Measurements from ENCODE around the gene AADACL4.

AADACL4 gene

GRCh38 chr1:12613180-12613579 is 30.7 kb upstream of the AADACL4 start:
- WGBS: 94% methylated on average over 4 of the region's 4 CpGs
- Histone ChIP-seq H3K36me3 (ENCODE audit: insufficient read depth, low read length) (peaks cover 8% of the 10 kb centered on the region; the same call in 1 of the 2 replicates), H3K9me3 (ENCODE audit: insufficient read depth, low read depth, low read length) (no peaks in the 10 kb centered on the region), H3K9ac (ENCODE audit: low read depth, low read length) (no peak overlapping the region), H3K27me3 (ENCODE audit: insufficient read depth, low read length) (peaks cover 9% of the 10 kb centered on the region; the same call in 1 of the 2 replicates), H3K4me1 (ENCODE audit: insufficient read depth, low read length) (peaks cover 17% of the 10 kb centered on the region), H3K27ac (ENCODE audit: low read depth, low read length) (no peak overlapping the region), H3K4me3 (ENCODE audit: low read length) (no peak overlapping the region)

GRCh38 chr1:12614402-12615158 is 29.3 kb upstream of the AADACL4 start:
- Histone ChIP-seq H3K9ac (ENCODE audit: low read depth, low read length) (no peak overlapping the region), H3K4me3 (ENCODE audit: low read length) (peak overlapping the region; percentile 93), H3K4me1 (ENCODE audit: insufficient read depth, low read length) (peaks cover 17% of the 10 kb centered on the region), H3K9me3 (ENCODE audit: insufficient read depth, low read depth, low read length) (no peaks in the 10 kb centered on the region), H3K36me3 (ENCODE audit: insufficient read depth, low read length) (peaks cover 8% of the 10 kb centered on the region; the same call in 1 of the 2 replicates), H3K27ac (ENCODE audit: low read depth, low read length) (no peak overlapping the region), H3K27me3 (ENCODE audit: insufficient read depth, low read length) (peaks cover 9% of the 10 kb centered on the region; the same call in 1 of the 2 replicates)
- WGBS: 89% methylated on average over 7 of the region's 7 CpGs

GRCh38 chr1:12615159-12615864 is 28.6 kb upstream of the AADACL4 start:
- H3K9me3 ChIP-seq (ENCODE audit: insufficient read depth, low read depth, low read length): no peaks in the 10 kb centered on the region
- H3K4me3 ChIP-seq (ENCODE audit: low read length): peak overlapping the region; percentile 93
- peaks cover 17% of the 10 kb centered on the region for H3K4me1 ChIP-seq (ENCODE audit: insufficient read depth, low read length)
- H3K36me3 ChIP-seq (ENCODE audit: insufficient read depth, low read length): peaks cover 8% of the 10 kb centered on the region; the same call in 1 of the 2 replicates
- 14% methylated on average over 10 of the region's 12 CpGs for WGBS
- peak overlapping the region; percentile 67; the same call in 1 of the 2 replicates for H3K27ac ChIP-seq (ENCODE audit: low read depth, low read length)
- peak overlapping the region; percentile 27; the same call in 1 of the 2 replicates for H3K9ac ChIP-seq (ENCODE audit: low read depth, low read length)
- peaks cover 9% of the 10 kb centered on the region; the same call in 1 of the 2 replicates for H3K27me3 ChIP-seq (ENCODE audit: insufficient read depth, low read length)

GRCh38 chr1:12615865-12616708 is 27.8 kb upstream of the AADACL4 start:
- under 1% methylated on average over 17 of the region's 17 CpGs for WGBS
- H3K36me3 ChIP-seq (ENCODE audit: insufficient read depth, low read length): peaks cover 8% of the 10 kb centered on the region; the same call in 1 of the 2 replicates
- H3K9ac ChIP-seq (ENCODE audit: low read depth, low read length): peak overlapping the region; percentile 66; the same call in 1 of the 2 replicates
- H3K4me3 ChIP-seq (ENCODE audit: low read length): peak overlapping the region; percentile 93
- H3K27ac ChIP-seq (ENCODE audit: low read depth, low read length): peak overlapping the region; percentile 97; the same call in 1 of the 2 replicates
- peaks cover 9% of the 10 kb centered on the region; the same call in 1 of the 2 replicates for H3K27me3 ChIP-seq (ENCODE audit: insufficient read depth, low read length)
- no peaks in the 10 kb centered on the region for H3K9me3 ChIP-seq (ENCODE audit: insufficient read depth, low read depth, low read length)
- peaks cover 17% of the 10 kb centered on the region for H3K4me1 ChIP-seq (ENCODE audit: insufficient read depth, low read length)

GRCh38 chr1:12616709-12617373 is 27.0 kb upstream of the AADACL4 start:
- Histone ChIP-seq H3K4me1 (ENCODE audit: insufficient read depth, low read length) (peaks cover 17% of the 10 kb centered on the region), H3K36me3 (ENCODE audit: insufficient read depth, low read length) (peaks cover 8% of the 10 kb centered on the region; the same call in 1 of the 2 replicates), H3K4me3 (ENCODE audit: low read length) (peak overlapping the region; percentile 93), H3K27ac (ENCODE audit: low read depth, low read length) (peak overlapping the region; percentile 97; the same call in 1 of the 2 replicates), H3K9me3 (ENCODE audit: insufficient read depth, low read depth, low read length) (no peaks in the 10 kb centered on the region), H3K9ac (ENCODE audit: low read depth, low read length) (peak overlapping the region; percentile 66), H3K27me3 (ENCODE audit: insufficient read depth, low read length) (peaks cover 9% of the 10 kb centered on the region; the same call in 1 of the 2 replicates)
- WGBS: under 1% methylated on average over 53 of the region's 53 CpGs

GRCh38 chr1:12617511-12617900 is 26.4 kb upstream of the AADACL4 start:
- peaks cover 14% of the 10 kb centered on the region for H3K4me1 ChIP-seq (ENCODE audit: insufficient read depth, low read length)
- H3K36me3 ChIP-seq (ENCODE audit: insufficient read depth, low read length): peaks cover 1% of the 10 kb centered on the region; the same call in 1 of the 2 replicates
- H3K9me3 ChIP-seq (ENCODE audit: insufficient read depth, low read depth, low read length): no peaks in the 10 kb centered on the region
- H3K27me3 ChIP-seq (ENCODE audit: insufficient read depth, low read length): peaks cover 9% of the 10 kb centered on the region; the same call in 1 of the 2 replicates
- H3K4me3 ChIP-seq (ENCODE audit: low read length): peak overlapping the region; percentile 93
- H3K9ac ChIP-seq (ENCODE audit: low read depth, low read length): peak overlapping the region; percentile 66
- 1% methylated on average over 5 of the region's 13 CpGs for WGBS
- H3K27ac ChIP-seq (ENCODE audit: low read depth, low read length): peak overlapping the region; percentile 97; the same call in 1 of the 2 replicates

GRCh38 chr1:12617901-12618660 is 25.8 kb upstream of the AADACL4 start, which contains the start of gene DHRS3:
Gene DHRS3 (minus strand): TSS chr1:12618210. CDS start chr1:12617348, 862 bp downstream.
- Histone ChIP-seq H3K36me3 (ENCODE audit: insufficient read depth, low read length) (no peaks in the 10 kb centered on the region), H3K4me1 (ENCODE audit: insufficient read depth, low read length) (peaks cover 14% of the 10 kb centered on the region), H3K9me3 (ENCODE audit: insufficient read depth, low read depth, low read length) (no peaks in the 10 kb centered on the region), H3K9ac (ENCODE audit: low read depth, low read length) (peak within 1 kb of the TSS; percentile 66), H3K4me3 (ENCODE audit: low read length) (peak within 1 kb of the TSS; percentile 93), H3K27ac (ENCODE audit: low read depth, low read length) (peak within 1 kb of the TSS; percentile 97), H3K27me3 (ENCODE audit: insufficient read depth, low read length) (peaks cover 9% of the 10 kb centered on the region; the same call in 1 of the 2 replicates)
- under 1% methylated on average over 69 of the region's 69 CpGs for WGBS

GRCh38 chr1:12618661-12618964 is 25.3 kb upstream of the AADACL4 start:
- WGBS: 0% methylated on average over 6 of the region's 6 CpGs
- Histone ChIP-seq H3K36me3 (ENCODE audit: insufficient read depth, low read length) (no peaks in the 10 kb centered on the region), H3K27ac (ENCODE audit: low read depth, low read length) (peak overlapping the region; percentile 97), H3K9ac (ENCODE audit: low read depth, low read length) (peak overlapping the region; percentile 66), H3K9me3 (ENCODE audit: insufficient read depth, low read depth, low read length) (no peaks in the 10 kb centered on the region), H3K4me1 (ENCODE audit: insufficient read depth, low read length) (peaks cover 14% of the 10 kb centered on the region), H3K4me3 (ENCODE audit: low read length) (peak overlapping the region; percentile 93), H3K27me3 (ENCODE audit: insufficient read depth, low read length) (peaks cover 7% of the 10 kb centered on the region; the same call in 1 of the 2 replicates)

GRCh38 chr1:12618965-12619791 is 24.7 kb upstream of the AADACL4 start:
- WGBS: 1% methylated on average over 27 of the region's 30 CpGs
- peak overlapping the region; percentile 66 for H3K9ac ChIP-seq (ENCODE audit: low read depth, low read length)
- H3K27me3 ChIP-seq (ENCODE audit: insufficient read depth, low read length): peaks cover 7% of the 10 kb centered on the region; the same call in 1 of the 2 replicates
- H3K27ac ChIP-seq (ENCODE audit: low read depth, low read length): peak overlapping the region; percentile 97; the same call in 1 of the 2 replicates
- peaks cover 14% of the 10 kb centered on the region for H3K4me1 ChIP-seq (ENCODE audit: insufficient read depth, low read length)
- peak overlapping the region; percentile 93 for H3K4me3 ChIP-seq (ENCODE audit: low read length)
- no peaks in the 10 kb centered on the region for H3K36me3 ChIP-seq (ENCODE audit: insufficient read depth, low read length)
- no peaks in the 10 kb centered on the region for H3K9me3 ChIP-seq (ENCODE audit: insufficient read depth, low read depth, low read length)

Data from HUES64 (cell line).